DOHH2 (cell line): ENCODE data around the gene SCAPER.

Source experiments
- CTCF ChIP-seq: fragments of 200-600 bp; sonication (generic); IDR thresholded peaks from one replicate; pipeline ENCODE4 v1.5.1; 2014; ENCODE audit warnings: antibody characterized with exemption, mild to moderate bottlenecking, low read depth, low read length; ENCODE audit not compliant: poor library complexity, severe bottlenecking
- EZH2phosphoT487 ChIP-seq: fragments of 200-600 bp; sonication (generic); IDR thresholded peaks from 2 replicates; pipeline ENCODE4 v1.6.1; 2017; ENCODE audit warnings: borderline replicate concordance, mild to moderate bottlenecking, antibody characterized with exemption, low read length, moderate library complexity, mixed read lengths

DNA sequence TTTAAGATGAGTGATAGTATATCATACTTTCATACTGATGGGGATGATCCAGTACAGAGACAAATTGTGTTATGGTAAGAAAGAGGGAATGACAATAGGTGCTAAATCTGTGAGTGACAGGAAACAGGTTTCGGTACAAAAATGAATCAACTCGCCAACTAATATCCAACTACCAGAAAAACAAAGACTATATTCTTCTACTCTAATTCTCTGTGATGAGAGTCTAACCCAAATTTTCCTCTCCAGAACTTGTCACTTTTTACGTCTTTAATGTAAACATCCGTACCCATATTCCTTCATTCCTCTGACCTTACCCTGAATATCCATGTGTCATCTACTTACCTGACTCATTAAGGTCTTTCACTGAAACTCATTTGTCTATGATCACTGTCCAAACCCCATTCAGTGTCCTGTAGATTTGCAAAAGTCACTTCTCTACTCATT lies 39.6 kb downstream of the SCAPER start:
- TF ChIP-seq CTCF (no peak), EZH2phosphoT487 (no peak)
